Esophagus squamous epithelium (tissue), 5 donors: ENCODE results near the gene TAF4. TPM values are rescaled to one million over a fixed set of nuclear protein-coding genes. Genes with fewer than 3 reads are reported as not detected.

Experiments
- DNase-seq: peaks from one replicate; lab custom pipeline; 2025; lab: John Stamatoyannopoulos, UW
- H3K27ac ChIP-seq, 4 donors: fragments of 200-600 bp; sonication (generic); one replicate each; pipeline ENCODE4 v1.5.1; 2016 to 2019; ENCODE audit warnings: mild to moderate bottlenecking in 1 of 4
- H3K27me3 ChIP-seq, 4 donors: fragments of 200-600 bp; sonication (generic); 1 replicate in 3 of 4; 2 replicates in 1 of 4; pipeline versions ENCODE4 v1.5.1 to v1.6.0; 2017 to 2021; ENCODE audit warnings: antibody characterized with exemption in 1 of 4
- H3K36me3 ChIP-seq, 3 donors: fragments of 200-600 bp; sonication (generic); one replicate each; pipeline ENCODE4 v1.5.1; 2016 to 2019
- H3K4me1 ChIP-seq, 3 donors: fragments of 200-600 bp; sonication (generic); one replicate each; pipeline ENCODE4 v1.5.1; 2017 to 2019
- H3K4me3 ChIP-seq, 4 donors: fragments of 200-600 bp; sonication (generic); 1 replicate in 3 of 4; 2 replicates in 1 of 4; pipeline ENCODE4 v1.5.1; 2016 to 2019; ENCODE audit warnings: mild to moderate bottlenecking in 2 of 4, moderate library complexity in 1 of 4
- H3K9me3 ChIP-seq, 3 donors: fragments of 200-600 bp; sonication (generic); one replicate each; pipeline ENCODE4 v1.5.1; 2016 to 2019
- CTCF ChIP-seq, 6 experiments: fragments of 450-650 bp in 4 of 6; fragments of 200-600 bp in 2 of 6; sonication (generic) in 2 of 6; IDR thresholded peaks; one replicate each; pipeline ENCODE4 v1.5.1; 2016 to 2019; ENCODE audit warnings: antibody characterized with exemption in 6 of 6, mild to moderate bottlenecking in 4 of 6, moderate library complexity in 4 of 6
- POLR2A ChIP-seq, 4 donors: fragments of 450-650 bp; IDR thresholded peaks; one replicate each; pipeline ENCODE4 v1.6.1; 2017; ENCODE audit warnings: antibody characterized with exemption in 4 of 4, mild to moderate bottlenecking in 4 of 4, moderate library complexity in 3 of 4
- WGBS, 2 donors: methylation state at CpG; one replicate each; pipeline ENCODE4 v1.1.5; 2018; 5-methylcytosine and 5-hydroxymethylcytosine counted together
- intact Hi-C: fragments of 100-400 bp; cut with DNase I; formaldehyde crosslinking; loops from one replicate; pipeline ENCODE4 v1.15.0; 2022
- total RNA-seq, 4 donors: library from RNA; depleted of rRNA; stranded (reverse); fragments of >200 nt; gene quantifications; one replicate each; pipeline ENCODE4 v1.1.0, GENCODE V29; 2016
- donor health status: DM: yes; HTN: yes; CAD: no.

Gene TAF4
- total RNA-seq, 4 donors from 2014 or later, result 4.9 to 16.5 (median 14.4) TPM

GRCh38 chr20:61939691-61940360 lies 125.9 kb downstream of the TAF4 start:
- H3K4me3 ChIP-seq, result no peak overlapping the region
- no peaks in the 10 kb centered on the region for H3K36me3 ChIP-seq
- TF ChIP-seq CTCF (IDR thresholded peaks at IDR 0.05), result no peak
- H3K9me3 ChIP-seq, result no peaks in the 10 kb centered on the region
- H3K27ac ChIP-seq, result no peak overlapping the region
- peaks cover 0 to 34% (median 0%) of the 10 kb centered on the region in 4 donors for H3K27me3 ChIP-seq
- no peaks in the 10 kb centered on the region for H3K4me1 ChIP-seq
- 75 to 82% methylated on average over 9 to 12 of the region's 13 CpGs for WGBS, 2 donors
- no peak for DNase-seq
- intact Hi-C loops, result no loop called here

- TF ChIP-seq CTCF (IDR thresholded peaks at IDR 0.05) (no peak), POLR2A (IDR thresholded peaks at IDR 0.05) (no peak)
- Histone ChIP-seq H3K4me3 (no peak overlapping the region), H3K36me3 (no peaks in the 10 kb centered on the region), H3K27ac (no peak overlapping the region), H3K27me3 (peaks cover 0 to 41% (median 0%) of the 10 kb centered on the region in 4 donors), H3K4me1 (no peaks in the 10 kb centered on the region), H3K9me3 (no peaks in the 10 kb centered on the region)
- intact Hi-C loops, result no loop called here
- 72 to 82% methylated on average over 9 to 12 of the region's 27 CpGs for WGBS, 2 donors
- no peak for DNase-seq
These were observed 126.6 kb downstream of the TAF4 start for GRCh38 chr20:61938839-61939690.

- Histone ChIP-seq H3K27me3 (peaks cover 0 to 49% (median 0%) of the 10 kb centered on the region in 4 donors), H3K27ac (no peak overlapping the region), H3K9me3 (no peaks in the 10 kb centered on the region), H3K4me1 (no peaks in the 10 kb centered on the region), H3K36me3 (no peaks in the 10 kb centered on the region), H3K4me3 (no peak overlapping the region)
- intact Hi-C loops, result no loop called here
- TF ChIP-seq CTCF (IDR thresholded peaks at IDR 0.05) (no peak), POLR2A (IDR thresholded peaks at IDR 0.05) (no peak)
- 62 to 68% methylated on average over 3 of the region's 31 CpGs for WGBS, 2 donors
- DNase-seq, result no peak
These were observed 127.5 kb downstream of the TAF4 start for GRCh38 chr20:61937963-61938838.

GRCh38 chr20:61937146-61937962 lies 128.3 kb downstream of the TAF4 start:
- intact Hi-C loops, result no loop called here
- Histone ChIP-seq H3K27me3 (peaks cover 0 to 52% (median 0%) of the 10 kb centered on the region in 4 donors), H3K4me1 (no peaks in the 10 kb centered on the region), H3K9me3 (no peaks in the 10 kb centered on the region), H3K27ac (no peak overlapping the region), H3K36me3 (no peaks in the 10 kb centered on the region), H3K4me3 (no peak overlapping the region)
- no peak for DNase-seq
- WGBS, 2 donors, result 60 to 66% methylated on average over 3 to 7 of the region's 10 CpGs
- TF ChIP-seq POLR2A (IDR thresholded peaks at IDR 0.05) (no peak), CTCF (IDR thresholded peaks at IDR 0.05) (no peak)
